Measurements from ENCODE around the gene NIPAL4.
"Not testable (repeated sequence)": the region's sequence is repeated elsewhere in the genome, so short reads cannot be mapped to it uniquely, and the experiment has no call there.

- TF ChIP-seq, protein P1, sequence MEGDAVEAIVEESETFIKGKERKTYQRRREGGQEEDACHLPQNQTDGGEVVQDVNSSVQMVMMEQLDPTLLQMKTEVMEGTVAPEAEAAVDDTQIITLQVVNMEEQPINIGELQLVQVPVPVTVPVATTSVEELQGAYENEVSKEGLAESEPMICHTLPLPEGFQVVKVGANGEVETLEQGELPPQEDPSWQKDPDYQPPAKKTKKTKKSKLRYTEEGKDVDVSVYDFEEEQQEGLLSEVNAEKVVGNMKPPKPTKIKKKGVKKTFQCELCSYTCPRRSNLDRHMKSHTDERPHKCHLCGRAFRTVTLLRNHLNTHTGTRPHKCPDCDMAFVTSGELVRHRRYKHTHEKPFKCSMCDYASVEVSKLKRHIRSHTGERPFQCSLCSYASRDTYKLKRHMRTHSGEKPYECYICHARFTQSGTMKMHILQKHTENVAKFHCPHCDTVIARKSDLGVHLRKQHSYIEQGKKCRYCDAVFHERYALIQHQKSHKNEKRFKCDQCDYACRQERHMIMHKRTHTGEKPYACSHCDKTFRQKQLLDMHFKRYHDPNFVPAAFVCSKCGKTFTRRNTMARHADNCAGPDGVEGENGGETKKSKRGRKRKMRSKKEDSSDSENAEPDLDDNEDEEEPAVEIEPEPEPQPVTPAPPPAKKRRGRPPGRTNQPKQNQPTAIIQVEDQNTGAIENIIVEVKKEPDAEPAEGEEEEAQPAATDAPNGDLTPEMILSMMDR (IDR thresholded peaks at IDR 0.05) = not testable (repeated sequence)
- TF ChIP-seq POLR2A (IDR thresholded peaks at IDR 0.05) = not testable (repeated sequence)
Observed at GRCh38 chr5:157429920-157430319, 30.1 kb upstream of the NIPAL4 start.
